ENCODE results near the gene TAF4B.

- TF ChIP-seq POLR2A (IDR thresholded peaks at IDR 0.05; ENCODE audit: low read depth), result no peak
- no peak for TF ChIP-seq POLR2AphosphoS5 (IDR thresholded peaks at IDR 0.05)
These were observed 34.0 kb upstream of the TAF4B start for GRCh38 chr18:26192233-26192632.
